ACC112 (cell line): Measurements from ENCODE around the gene GEMIN7.
A peak's percentile ranks its signal among the peaks of the same experiment; 100 is the strongest.

Experiments used
- H2AFZ ChIP-seq: fragments of 200-600 bp; sonication (generic); one replicate; pipeline ENCODE4 v1.6.0; 2017; ENCODE audit warnings: antibody characterized with exemption, low read length; ENCODE audit not compliant: unreplicated experiment
- H3K27ac ChIP-seq: fragments of 200-600 bp; sonication (generic); 2 replicates; pipeline ENCODE4 v1.5.1; 2014; ENCODE audit warnings: low read depth, mild to moderate bottlenecking, antibody characterized with exemption, low read length, moderate library complexity
- H3K27me3 ChIP-seq: fragments of 200-600 bp; sonication (generic); 2 replicates; pipeline ENCODE4 v1.6.1; 2014; ENCODE audit warnings: mild to moderate bottlenecking, antibody characterized with exemption, low read length, moderate library complexity, mixed read lengths; ENCODE audit not compliant: insufficient read depth
- H3K36me3 ChIP-seq: fragments of 200-600 bp; sonication (generic); 2 replicates; pipeline ENCODE4 v1.6.1; 2016; ENCODE audit warnings: mild to moderate bottlenecking, antibody characterized with exemption, low read length, moderate library complexity, mixed read lengths; ENCODE audit not compliant: insufficient read depth
- H3K4me1 ChIP-seq: fragments of 200-600 bp; sonication (generic); one replicate; pipeline ENCODE4 v1.6.1; 2016; ENCODE audit warnings: low read length, mixed read lengths; ENCODE audit not compliant: insufficient read depth, unreplicated experiment, control insufficient read depth
- H3K4me3 ChIP-seq: fragments of 200-600 bp; sonication (generic); 2 replicates; pipeline ENCODE4 v1.5.1; 2014; ENCODE audit warnings: mild to moderate bottlenecking, low read depth, low read length
- H3K79me2 ChIP-seq: fragments of 200-600 bp; sonication (generic); one replicate; pipeline ENCODE4 v1.6.0; 2016; ENCODE audit warnings: low read length; ENCODE audit not compliant: control insufficient read depth, unreplicated experiment, insufficient read depth

The GEMIN7 gene

DNA sequence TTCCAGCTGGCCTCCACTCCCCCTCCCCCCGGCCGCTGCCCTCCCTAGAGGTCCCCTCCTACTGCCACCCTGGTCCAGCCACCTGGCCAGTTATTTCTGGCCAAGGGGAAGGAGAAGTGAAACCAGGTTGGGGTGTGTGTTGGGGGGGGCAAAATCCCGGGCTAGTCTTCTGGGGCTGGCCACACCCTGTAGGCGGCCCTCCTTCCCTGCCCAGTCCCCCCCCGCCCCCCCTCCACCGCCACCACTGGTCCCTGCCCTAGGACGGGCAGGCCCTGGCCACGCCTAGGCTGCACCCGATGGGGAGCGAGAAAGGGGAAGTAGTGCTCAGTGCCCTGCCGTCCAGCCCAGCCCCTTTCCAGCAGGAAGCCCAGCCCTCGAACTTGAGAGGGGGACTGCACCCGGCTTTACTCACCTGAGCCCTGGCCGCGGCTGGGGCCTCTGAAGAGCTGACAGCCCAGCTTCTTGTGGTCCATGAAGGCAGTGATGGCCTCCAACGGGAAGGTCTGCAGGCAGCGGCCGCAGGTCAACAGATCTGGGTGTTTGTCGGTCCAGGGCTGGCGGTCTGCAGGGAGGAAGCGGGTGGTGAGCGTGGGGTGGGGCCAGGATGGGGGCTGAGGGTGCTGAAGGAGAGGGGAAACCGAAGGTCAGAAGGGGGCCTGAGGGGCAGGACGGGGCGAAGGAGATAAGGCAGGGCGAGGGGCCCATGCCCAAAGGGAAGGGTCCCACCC lies 3.6 kb upstream of the GEMIN7 start:
- Histone ChIP-seq H3K4me1 (peaks cover 5% of the 10 kb centered on the region), H3K36me3 (no peaks in the 10 kb centered on the region), H3K27ac (no peak overlapping the region), H2AFZ (peak overlapping the region; percentile 32), H3K79me2 (peaks cover 13% of the 10 kb centered on the region), H3K4me3 (peak overlapping the region; percentile 85), H3K27me3 (no peaks in the 10 kb centered on the region)

DNA sequence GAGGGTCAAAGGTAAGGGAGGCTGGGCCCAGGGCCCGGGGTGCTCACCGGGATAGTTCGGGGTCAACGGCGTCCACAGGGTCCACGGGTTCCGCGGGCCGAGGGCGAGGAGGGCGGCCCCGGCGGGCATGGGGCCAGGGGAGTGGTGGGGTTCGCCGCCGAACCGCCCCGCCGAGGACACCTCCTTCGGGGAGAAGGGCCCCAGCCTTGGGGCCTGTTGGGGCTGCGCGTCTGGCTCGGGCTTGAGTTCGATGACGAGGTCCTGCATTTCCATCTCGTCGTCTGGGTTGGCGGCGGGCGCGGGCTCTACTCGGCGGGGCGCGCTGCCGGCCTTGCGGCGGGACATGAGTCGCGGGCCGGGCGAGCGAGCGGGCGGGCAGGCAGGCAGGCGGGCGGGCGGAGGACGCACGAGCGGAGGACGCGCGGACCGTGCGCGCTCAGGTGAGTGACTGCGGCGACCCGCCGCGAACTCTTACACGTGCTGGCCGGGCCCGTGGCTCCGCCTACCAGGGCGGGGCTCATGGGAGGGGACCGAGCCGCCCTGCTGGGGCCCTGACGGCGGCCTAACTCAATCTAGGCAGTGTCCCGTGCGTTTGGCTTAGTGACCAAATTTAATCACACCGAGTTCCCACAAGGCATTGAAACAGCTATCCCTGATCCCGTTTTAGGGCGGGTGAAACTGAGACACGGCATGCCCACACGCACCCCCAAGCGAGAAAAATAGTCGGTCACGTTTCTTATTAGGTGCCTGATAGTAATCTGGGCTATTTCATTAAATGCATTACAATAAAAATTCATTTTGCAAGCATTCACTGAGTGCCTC lies 2.8 kb upstream of the GEMIN7 start, which contains the start of gene ZNF296:
Gene ZNF296 (minus strand): TSS at position 450 of the 822 bp plus-strand sequence. CDS start 105 bp downstream, at position 345.
- Histone ChIP-seq H3K79me2 (peaks cover 19% of the 10 kb centered on the region), H3K27ac (peak within 1 kb of the TSS; percentile 19; the same call in 1 of the 2 replicates), H2AFZ (peak within 1 kb of the TSS; percentile 50), H3K27me3 (no peaks in the 10 kb centered on the region), H3K36me3 (no peaks in the 10 kb centered on the region), H3K4me3 (peak within 1 kb of the TSS; percentile 85), H3K4me1 (peaks cover 5% of the 10 kb centered on the region)

DNA sequence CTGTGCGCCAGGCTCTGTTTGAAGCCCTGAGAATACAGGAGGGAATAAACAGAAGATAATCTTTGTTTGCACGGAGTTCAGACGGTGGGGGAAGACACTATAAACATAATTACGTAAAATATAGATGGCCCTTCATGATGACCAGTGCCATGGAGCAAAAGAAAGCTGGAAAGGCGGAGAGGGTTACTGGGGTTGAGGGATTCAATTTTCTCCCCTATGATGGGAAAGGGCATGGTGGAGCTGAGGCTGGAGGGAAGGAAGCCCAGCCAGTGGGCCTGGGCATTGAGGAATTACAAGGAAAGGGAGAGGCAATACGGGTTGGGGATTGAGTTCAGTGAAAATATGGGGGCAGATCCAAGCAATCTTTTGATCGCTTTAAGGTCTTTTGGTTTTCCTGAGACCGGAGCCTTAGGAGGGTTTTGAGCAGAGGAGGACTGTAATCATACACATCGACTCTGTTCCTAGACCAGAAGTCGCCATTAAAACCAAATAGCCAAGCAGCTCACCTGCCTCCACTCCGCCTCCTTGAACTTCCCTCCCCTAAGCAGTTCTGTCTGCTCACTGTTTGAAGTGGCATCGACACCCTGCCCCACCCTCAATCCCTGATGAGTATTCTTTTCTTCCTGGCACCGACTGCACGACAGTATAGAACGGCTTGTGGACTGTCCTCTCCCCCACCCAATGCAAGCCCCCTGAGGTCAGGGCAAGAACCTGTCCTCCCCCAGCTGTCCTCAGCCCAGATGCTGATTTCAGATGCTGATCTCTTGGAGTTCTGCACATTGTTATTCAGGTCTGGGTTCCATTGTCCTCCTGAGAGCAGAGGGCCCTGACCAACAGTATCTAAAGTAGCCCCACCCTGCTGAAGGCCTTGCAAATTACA lies 2.0 kb upstream of the GEMIN7 start:
- peak overlapping the region; percentile 50 for H2AFZ ChIP-seq
- H3K4me3 ChIP-seq: peak overlapping the region; percentile 85
- H3K36me3 ChIP-seq: no peaks in the 10 kb centered on the region
- peaks cover 5% of the 10 kb centered on the region for H3K4me1 ChIP-seq
- peak overlapping the region; percentile 19; the same call in 1 of the 2 replicates for H3K27ac ChIP-seq
- no peaks in the 10 kb centered on the region for H3K27me3 ChIP-seq
- H3K79me2 ChIP-seq: peaks cover 26% of the 10 kb centered on the region

DNA sequence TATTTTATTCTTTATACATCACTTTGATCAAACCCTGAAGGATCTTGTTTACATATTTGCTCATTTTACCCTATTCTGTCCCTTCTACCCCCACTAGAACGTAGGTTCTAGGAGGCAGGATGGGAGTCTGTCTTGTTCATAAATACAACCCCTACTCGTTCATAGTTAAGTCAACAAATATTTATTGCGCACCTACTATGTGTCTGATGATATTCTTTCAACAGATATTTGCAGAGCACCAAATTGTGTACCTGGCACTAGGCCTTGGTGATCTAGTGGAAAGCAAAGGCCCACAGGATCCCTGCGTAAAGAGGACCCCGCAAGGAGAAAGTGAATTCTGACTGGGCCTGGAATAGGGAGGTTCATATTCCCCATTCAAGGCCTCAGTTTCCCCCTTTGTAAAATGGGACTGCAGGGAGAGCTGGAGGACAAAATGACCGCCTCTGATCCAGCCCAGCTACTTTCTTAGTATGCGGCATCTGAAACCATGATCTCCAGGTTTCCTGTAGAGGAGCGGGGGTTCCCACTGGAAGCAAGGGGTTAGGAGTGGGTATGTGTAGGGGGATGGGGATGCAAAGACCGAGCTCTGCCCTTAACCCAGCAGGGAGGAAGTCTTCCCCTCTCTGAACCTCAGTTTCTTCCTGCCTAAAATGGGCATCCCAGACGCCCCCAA lies 534 bp upstream of the GEMIN7 start:
- H2AFZ ChIP-seq: peak overlapping the region; percentile 32
- peak overlapping the region; percentile 98 for H3K4me3 ChIP-seq
- no peak overlapping the region for H3K27ac ChIP-seq
- peaks cover 5% of the 10 kb centered on the region for H3K4me1 ChIP-seq
- no peaks in the 10 kb centered on the region for H3K27me3 ChIP-seq
- peaks cover 35% of the 10 kb centered on the region for H3K79me2 ChIP-seq
- H3K36me3 ChIP-seq: no peaks in the 10 kb centered on the region

DNA sequence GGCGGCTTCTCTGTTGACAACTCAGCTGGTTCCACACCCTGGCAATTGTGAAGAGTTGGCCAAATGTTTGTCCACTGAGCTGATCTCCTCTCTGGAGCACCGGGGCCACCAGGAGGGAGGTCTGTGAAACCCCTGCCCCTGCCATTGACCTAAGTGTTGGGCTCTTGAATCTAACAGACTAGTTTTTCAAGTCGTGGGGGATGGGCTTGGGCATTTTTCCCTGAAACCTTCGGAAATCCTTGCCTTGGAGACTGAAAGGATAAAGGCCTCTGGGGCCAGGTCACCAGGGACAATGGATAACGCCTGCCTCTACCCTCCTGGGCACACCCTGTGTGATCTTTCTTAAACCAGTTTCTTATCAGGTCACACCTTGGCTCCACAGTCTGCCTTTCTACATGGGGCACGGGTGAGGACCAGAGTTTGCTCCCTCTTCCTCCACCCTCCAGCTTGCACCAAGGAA lies 881 bp downstream of the GEMIN7 start:
- Histone ChIP-seq H3K4me1 (peaks cover 5% of the 10 kb centered on the region), H3K79me2 (peaks cover 35% of the 10 kb centered on the region), H3K4me3 (peak overlapping the region; percentile 98), H2AFZ (no peak overlapping the region), H3K27ac (peak overlapping the region; percentile 53), H3K36me3 (no peaks in the 10 kb centered on the region), H3K27me3 (no peaks in the 10 kb centered on the region)

DNA sequence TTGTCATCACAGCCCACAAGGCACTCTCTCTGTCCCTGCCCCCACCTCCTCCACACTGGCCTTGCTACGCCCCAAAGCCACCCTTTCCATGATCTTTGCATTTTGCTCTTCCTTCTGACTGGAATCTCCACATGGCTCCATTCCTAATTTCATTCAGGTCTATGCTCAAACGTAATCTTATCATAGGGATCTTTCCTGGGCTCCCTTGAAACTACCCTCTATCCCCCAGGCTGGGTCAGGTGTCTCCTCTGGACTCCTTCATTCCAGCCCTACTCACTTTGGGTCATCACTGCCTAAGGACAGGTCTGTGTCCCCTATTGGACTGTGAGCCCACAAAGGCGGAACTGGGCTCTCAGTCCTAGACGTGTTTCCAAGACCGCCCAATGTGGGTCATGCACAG lies 3.1 kb downstream of the GEMIN7 start:
- Histone ChIP-seq H3K27me3 (no peaks in the 10 kb centered on the region), H2AFZ (no peak overlapping the region), H3K79me2 (peaks cover 44% of the 10 kb centered on the region), H3K27ac (no peak overlapping the region), H3K36me3 (no peaks in the 10 kb centered on the region), H3K4me3 (no peak overlapping the region), H3K4me1 (no peaks in the 10 kb centered on the region)

DNA sequence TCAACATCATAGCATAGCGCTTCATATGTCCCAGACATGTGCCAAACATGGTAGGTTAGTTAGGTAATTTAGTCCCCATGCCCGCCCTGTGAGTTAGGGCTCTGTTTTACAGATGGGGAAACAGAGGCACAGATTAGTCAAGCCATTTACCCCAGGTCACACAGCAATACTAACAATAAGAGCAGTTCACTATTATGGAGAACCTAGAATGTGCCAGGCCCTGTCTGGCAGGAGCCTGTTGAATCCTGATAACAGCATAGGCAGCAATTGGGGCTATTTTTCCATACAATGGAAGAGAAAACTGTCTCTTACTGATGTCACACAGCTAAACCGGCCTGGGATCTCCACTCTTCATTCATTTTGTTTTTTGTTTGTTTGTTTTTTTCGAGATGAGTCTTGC lies 7.4 kb downstream of the GEMIN7 start:
- Histone ChIP-seq H2AFZ (no peak overlapping the region), H3K79me2 (peaks cover 23% of the 10 kb centered on the region), H3K27me3 (no peaks in the 10 kb centered on the region), H3K4me1 (no peaks in the 10 kb centered on the region), H3K4me3 (no peak overlapping the region), H3K36me3 (no peaks in the 10 kb centered on the region), H3K27ac (no peak overlapping the region)

DNA sequence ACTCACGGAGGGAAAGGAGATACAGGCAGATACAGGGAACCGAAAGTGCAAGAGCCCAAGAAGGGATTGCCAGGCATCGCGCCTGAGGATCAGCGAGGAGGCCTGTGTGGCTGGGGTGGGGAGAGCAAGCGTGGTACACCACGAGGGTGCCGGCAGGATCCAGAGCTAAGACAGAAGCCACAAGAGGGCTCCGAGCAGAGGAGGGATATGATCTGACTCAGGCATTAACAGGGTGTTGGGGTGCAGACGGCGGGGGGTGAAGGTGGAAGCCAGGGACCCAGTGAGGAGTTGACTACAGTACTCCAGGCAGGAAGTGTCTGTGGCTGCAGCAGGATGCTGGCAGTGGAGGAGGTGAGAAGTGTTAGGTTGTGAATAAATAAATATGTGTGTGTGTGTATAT lies 8.5 kb downstream of the GEMIN7 start:
- H3K79me2 ChIP-seq: peaks cover 13% of the 10 kb centered on the region
- H3K4me3 ChIP-seq: no peak overlapping the region
- H3K4me1 ChIP-seq: no peaks in the 10 kb centered on the region
- H3K36me3 ChIP-seq: no peaks in the 10 kb centered on the region
- no peak overlapping the region for H3K27ac ChIP-seq
- no peak overlapping the region for H2AFZ ChIP-seq
- no peaks in the 10 kb centered on the region for H3K27me3 ChIP-seq

DNA sequence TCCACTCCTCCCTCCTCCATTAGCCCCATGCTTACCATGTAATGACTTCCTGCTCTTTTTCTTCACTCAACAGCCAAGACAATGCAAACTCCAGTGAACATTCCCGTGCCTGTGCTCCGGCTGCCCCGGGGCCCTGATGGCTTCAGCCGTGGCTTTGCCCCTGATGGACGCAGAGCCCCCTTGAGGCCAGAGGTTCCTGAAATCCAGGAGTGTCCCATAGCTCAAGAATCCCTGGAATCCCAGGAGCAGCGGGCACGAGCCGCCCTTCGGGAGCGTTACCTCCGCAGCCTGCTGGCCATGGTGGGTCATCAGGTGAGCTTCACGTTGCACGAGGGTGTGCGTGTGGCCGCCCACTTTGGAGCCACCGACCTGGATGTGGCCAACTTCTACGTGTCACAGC lies 11.0 kb downstream of the GEMIN7 start:
- H3K4me3 ChIP-seq: no peak overlapping the region
- no peak overlapping the region for H3K27ac ChIP-seq
- peaks cover 29% of the 10 kb centered on the region for H3K79me2 ChIP-seq
- H3K4me1 ChIP-seq: peaks cover 3% of the 10 kb centered on the region
- no peaks in the 10 kb centered on the region for H3K36me3 ChIP-seq
- H2AFZ ChIP-seq: no peak overlapping the region
- no peaks in the 10 kb centered on the region for H3K27me3 ChIP-seq

DNA sequence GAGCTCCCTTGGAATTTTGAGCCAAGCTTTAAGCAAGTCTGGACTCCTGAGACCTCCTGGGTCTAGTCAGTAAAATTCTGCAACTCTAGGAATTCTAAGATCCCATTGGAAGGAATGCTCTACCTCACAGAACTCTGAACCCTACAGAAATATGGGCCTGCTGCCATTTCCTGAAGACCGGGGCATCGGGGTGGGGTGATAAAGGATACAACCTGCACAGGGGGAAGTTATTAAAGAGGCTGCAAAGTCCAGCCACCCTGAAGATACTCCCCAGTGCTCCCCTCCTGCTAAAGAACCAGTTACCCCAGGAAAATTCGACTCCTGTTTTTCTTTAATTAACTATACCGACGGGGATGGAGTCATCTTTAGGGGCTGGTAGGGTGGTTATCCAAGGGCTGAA lies 11.5 kb downstream of the GEMIN7 start:
- no peak overlapping the region for H2AFZ ChIP-seq
- H3K36me3 ChIP-seq: no peaks in the 10 kb centered on the region
- peak overlapping the region; percentile 86 for H3K4me3 ChIP-seq
- no peaks in the 10 kb centered on the region for H3K27me3 ChIP-seq
- no peak overlapping the region for H3K27ac ChIP-seq
- peaks cover 3% of the 10 kb centered on the region for H3K4me1 ChIP-seq
- peaks cover 30% of the 10 kb centered on the region for H3K79me2 ChIP-seq
